Stimulated activated memory B cell treated with anti-CD40 and anti-IgM and Interleukin-4, amounts not matched to agents 10 μg/mL and 1 μg/mL and 100 μg/mL, for 72 hours (primary cell): Measurements from ENCODE around the gene PAAF1.
"Not testable (repeated sequence)": the region's sequence is repeated elsewhere in the genome, so short reads cannot be mapped to it uniquely, and the experiment has no call there.

Experiments
- ATAC-seq: fragments of 150-1000 bp; cut with Tn5 transposase; 2 replicates; pipeline ENCODE4 v1.10.0; 2021
- H3K27ac Mint-ChIP-seq: one replicate; pipeline ENCODE4 v1.8.0; 2022; ENCODE audit warnings: mild to moderate bottlenecking, mixed read lengths
- H3K27me3 Mint-ChIP-seq: one replicate; pipeline ENCODE4 v1.8.0; 2022; ENCODE audit warnings: mixed read lengths
- H3K36me3 Mint-ChIP-seq: one replicate; pipeline ENCODE4 v1.8.0; 2022; ENCODE audit warnings: mixed read lengths
- H3K4me1 Mint-ChIP-seq: one replicate; pipeline ENCODE4 v1.8.0; 2022; ENCODE audit warnings: mixed read lengths
- H3K4me3 Mint-ChIP-seq: one replicate; pipeline ENCODE4 v1.8.0; 2022; ENCODE audit warnings: mild to moderate bottlenecking, moderate library complexity, mixed read lengths
- H3K9me3 Mint-ChIP-seq: one replicate; pipeline ENCODE4 v1.8.0; 2022; ENCODE audit warnings: mixed read lengths

The PAAF1 gene

GRCh38 chr11:73914284-73914683 is 37.5 kb downstream of the PAAF1 start:
- Mint-ChIP-seq H3K4me3 (no peak overlapping the region), H3K4me1 (no peaks in the 10 kb centered on the region), H3K36me3 (peaks cover 74% of the 10 kb centered on the region), H3K27ac (no peak overlapping the region), H3K9me3 (no peaks in the 10 kb centered on the region), H3K27me3 (no peaks in the 10 kb centered on the region)
- ATAC-seq, result no peak

- peaks cover 67% of the 10 kb centered on the region for H3K36me3 Mint-ChIP-seq
- H3K4me3 Mint-ChIP-seq, result no peak overlapping the region
- no peak for ATAC-seq
- no peaks in the 10 kb centered on the region for H3K9me3 Mint-ChIP-seq
- H3K4me1 Mint-ChIP-seq, result no peaks in the 10 kb centered on the region
- H3K27me3 Mint-ChIP-seq, result no peaks in the 10 kb centered on the region
- no peak overlapping the region for H3K27ac Mint-ChIP-seq
These were observed 39.6 kb downstream of the PAAF1 start for GRCh38 chr11:73916435-73916834.

GRCh38 chr11:73921180-73921579 is 44.4 kb downstream of the PAAF1 start:
- Mint-ChIP-seq H3K4me1 (no peaks in the 10 kb centered on the region), H3K9me3 (no peaks in the 10 kb centered on the region), H3K36me3 (peaks cover 57% of the 10 kb centered on the region), H3K27me3 (no peaks in the 10 kb centered on the region), H3K4me3 (no peak overlapping the region), H3K27ac (no peak overlapping the region)
- ATAC-seq, result no peak

- Mint-ChIP-seq H3K27ac (no peak overlapping the region), H3K36me3 (peaks cover 50% of the 10 kb centered on the region), H3K9me3 (no peaks in the 10 kb centered on the region), H3K4me1 (no peaks in the 10 kb centered on the region), H3K4me3 (no peak overlapping the region), H3K27me3 (no peaks in the 10 kb centered on the region)
- no peak for ATAC-seq
These were observed 52.6 kb downstream of the PAAF1 start for GRCh38 chr11:73929388-73929787.

GRCh38 chr11:73931039-73931645 is 54.3 kb downstream of the PAAF1 start:
- Mint-ChIP-seq H3K27me3 (no peaks in the 10 kb centered on the region), H3K4me1 (no peaks in the 10 kb centered on the region), H3K36me3 (peaks cover 47% of the 10 kb centered on the region), H3K4me3 (no peak overlapping the region), H3K27ac (no peak overlapping the region), H3K9me3 (no peaks in the 10 kb centered on the region)
- ATAC-seq, result peak; percentile 47

- H3K36me3 Mint-ChIP-seq, result peaks cover 39% of the 10 kb centered on the region
- H3K4me3 Mint-ChIP-seq, result no peak overlapping the region
- no peak for ATAC-seq
- no peak overlapping the region for H3K27ac Mint-ChIP-seq
- no peaks in the 10 kb centered on the region for H3K27me3 Mint-ChIP-seq
- H3K4me1 Mint-ChIP-seq, result no peaks in the 10 kb centered on the region
- no peaks in the 10 kb centered on the region for H3K9me3 Mint-ChIP-seq
These were observed 55.2 kb downstream of the PAAF1 start for GRCh38 chr11:73931951-73932350.

- H3K27me3 Mint-ChIP-seq, result no peaks in the 10 kb centered on the region
- ATAC-seq, result no peak
- H3K4me1 Mint-ChIP-seq, result no peaks in the 10 kb centered on the region
- no peak overlapping the region for H3K27ac Mint-ChIP-seq
- H3K9me3 Mint-ChIP-seq, result no peaks in the 10 kb centered on the region
- peaks cover 31% of the 10 kb centered on the region for H3K36me3 Mint-ChIP-seq
- H3K4me3 Mint-ChIP-seq, result no peak overlapping the region
These were observed 56.0 kb downstream of the PAAF1 start for GRCh38 chr11:73932781-73933180.

- not testable (repeated sequence) for H3K27ac Mint-ChIP-seq, ATAC-seq, H3K4me3 Mint-ChIP-seq, H3K27me3 Mint-ChIP-seq, H3K9me3 Mint-ChIP-seq, H3K4me1 Mint-ChIP-seq
- H3K36me3 Mint-ChIP-seq, result peaks cover 25% of the 10 kb centered on the region
These were observed 59.2 kb downstream of the PAAF1 start for GRCh38 chr11:73936047-73936446.

GRCh38 chr11:73939096-73939495 is 62.3 kb downstream of the PAAF1 start:
- Mint-ChIP-seq H3K9me3 (peaks cover 11% of the 10 kb centered on the region), H3K27ac (no peak overlapping the region), H3K4me1 (no peaks in the 10 kb centered on the region), H3K36me3 (peaks cover 26% of the 10 kb centered on the region), H3K4me3 (no peak overlapping the region), H3K27me3 (no peaks in the 10 kb centered on the region)
- no peak for ATAC-seq

- Mint-ChIP-seq H3K36me3 (peaks cover 16% of the 10 kb centered on the region), H3K9me3 (peaks cover 11% of the 10 kb centered on the region), H3K27ac (no peak overlapping the region), H3K4me1 (no peaks in the 10 kb centered on the region), H3K27me3 (no peaks in the 10 kb centered on the region), H3K4me3 (no peak overlapping the region)
- no peak for ATAC-seq
These were observed 64.2 kb downstream of the PAAF1 start for GRCh38 chr11:73940801-73941570.

- no peaks in the 10 kb centered on the region for H3K4me1 Mint-ChIP-seq
- H3K9me3 Mint-ChIP-seq, result peaks cover 11% of the 10 kb centered on the region
- peaks cover 21% of the 10 kb centered on the region for H3K36me3 Mint-ChIP-seq
- H3K4me3 Mint-ChIP-seq, result no peak overlapping the region
- H3K27me3 Mint-ChIP-seq, result no peaks in the 10 kb centered on the region
- ATAC-seq, result no peak
- no peak overlapping the region for H3K27ac Mint-ChIP-seq
These were observed 65.2 kb downstream of the PAAF1 start for GRCh38 chr11:73942010-73942409.

- no peak overlapping the region for H3K4me3 Mint-ChIP-seq
These were observed 67.3 kb downstream of the PAAF1 start for GRCh38 chr11:73944085-73944484.

GRCh38 chr11:73944901-73945300 is 68.1 kb downstream of the PAAF1 start:
- ATAC-seq, result no peak
- Mint-ChIP-seq H3K27me3 (no peaks in the 10 kb centered on the region), H3K4me1 (no peaks in the 10 kb centered on the region), H3K27ac (no peak overlapping the region), H3K4me3 (no peak overlapping the region), H3K9me3 (peaks cover 6% of the 10 kb centered on the region), H3K36me3 (peaks cover 15% of the 10 kb centered on the region)

More at GRCh38 chr11:73944085-73944484, 67.3 kb downstream of the PAAF1 start:
- H3K27me3 Mint-ChIP-seq, result no peaks in the 10 kb centered on the region
- no peak overlapping the region for H3K27ac Mint-ChIP-seq
- ATAC-seq, result no peak
- H3K9me3 Mint-ChIP-seq, result peaks cover 6% of the 10 kb centered on the region
- peaks cover 15% of the 10 kb centered on the region for H3K36me3 Mint-ChIP-seq
- H3K4me1 Mint-ChIP-seq, result no peaks in the 10 kb centered on the region

GRCh38 chr11:73945396-73945795 is 68.6 kb downstream of the PAAF1 start:
- H3K4me3 Mint-ChIP-seq, result no peak overlapping the region
- no peak for ATAC-seq
- peaks cover 15% of the 10 kb centered on the region for H3K36me3 Mint-ChIP-seq
- peaks cover 6% of the 10 kb centered on the region for H3K9me3 Mint-ChIP-seq
- no peaks in the 10 kb centered on the region for H3K4me1 Mint-ChIP-seq
- H3K27ac Mint-ChIP-seq, result no peak overlapping the region
- no peaks in the 10 kb centered on the region for H3K27me3 Mint-ChIP-seq

GRCh38 chr11:73946798-73947458 is 70.1 kb downstream of the PAAF1 start:
- Mint-ChIP-seq H3K4me1 (no peaks in the 10 kb centered on the region), H3K27me3 (no peaks in the 10 kb centered on the region), H3K36me3 (peaks cover 6% of the 10 kb centered on the region), H3K4me3 (no peak overlapping the region), H3K9me3 (no peaks in the 10 kb centered on the region), H3K27ac (no peak overlapping the region)
- ATAC-seq, result no peak

- Mint-ChIP-seq H3K36me3 (peaks cover 6% of the 10 kb centered on the region), H3K27ac (no peak overlapping the region)
These were observed 72.4 kb downstream of the PAAF1 start for GRCh38 chr11:73949246-73949645.

More at GRCh38 chr11:73949246-73949645, 72.4 kb downstream of the PAAF1 start:
- H3K4me1 Mint-ChIP-seq, result no peaks in the 10 kb centered on the region
- H3K9me3 Mint-ChIP-seq, result no peaks in the 10 kb centered on the region
- H3K4me3 Mint-ChIP-seq, result no peak overlapping the region
- no peaks in the 10 kb centered on the region for H3K27me3 Mint-ChIP-seq
- ATAC-seq, result no peak
